Stimulated activated CD8-positive, alpha-beta memory T cell treated with anti-CD3 and anti-CD28 coated beads, Interleukin-12 subunit alpha, Interleukin-12 subunit beta, amount 100 ng/mL, for 4 hours (primary cell): Measurements from ENCODE around the gene AUH.
"Not testable (repeated sequence)": the region's sequence is repeated elsewhere in the genome, so short reads cannot be mapped to it uniquely, and the experiment has no call there.

Experiments
- DNase-seq: peaks from one replicate; pipeline ENCODE4 v3.0.0-alpha.2; 2020; ENCODE audit warnings: low read depth

Gene AUH

GRCh38 chr9:91378695-91379127 is 17.0 kb upstream of the AUH start:
- no peak for DNase-seq

DNA sequence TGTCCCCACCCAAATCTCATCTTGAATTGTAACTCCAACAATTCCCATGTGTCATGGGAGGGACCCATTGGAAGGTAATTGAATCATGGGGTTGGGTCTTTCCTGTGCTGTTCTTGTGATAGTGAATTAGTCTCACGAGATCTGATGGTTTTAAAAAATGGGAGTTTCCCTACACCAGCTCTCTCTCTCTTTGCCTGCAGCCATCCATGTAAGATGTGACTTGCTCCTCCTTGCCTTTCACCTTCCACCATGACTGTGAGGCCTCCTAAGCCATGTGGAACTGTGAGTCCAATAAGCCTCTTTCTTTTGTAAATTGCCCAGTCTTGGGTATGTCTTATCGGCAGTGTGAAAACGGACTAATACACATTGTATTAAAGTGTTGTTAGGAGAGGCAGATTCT is 16.3 kb upstream of the AUH start:
- not testable (repeated sequence) for DNase-seq

- DNase-seq = no peak
These were observed 14.5 kb upstream of the AUH start for GRCh38 chr9:91376239-91376638.

DNA sequence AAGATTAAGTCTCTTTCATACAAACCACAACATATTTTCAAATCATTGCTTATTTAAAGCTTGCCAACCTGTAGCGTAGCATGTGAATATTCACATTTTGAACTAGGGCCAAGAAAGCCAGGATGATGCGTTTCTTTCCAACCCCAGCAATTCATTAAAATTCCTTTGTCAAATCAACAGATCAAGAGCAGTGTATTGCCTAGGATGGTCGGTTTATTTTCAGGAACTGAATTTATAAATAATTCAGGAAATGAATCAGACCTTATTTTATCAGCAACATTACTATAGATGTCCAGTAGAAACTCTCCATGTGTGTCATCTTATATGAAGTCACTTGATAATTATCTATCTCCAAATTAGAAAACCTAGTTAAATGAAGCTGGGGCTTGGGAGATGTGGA is 13.2 kb upstream of the AUH start:
- no peak for DNase-seq

DNA sequence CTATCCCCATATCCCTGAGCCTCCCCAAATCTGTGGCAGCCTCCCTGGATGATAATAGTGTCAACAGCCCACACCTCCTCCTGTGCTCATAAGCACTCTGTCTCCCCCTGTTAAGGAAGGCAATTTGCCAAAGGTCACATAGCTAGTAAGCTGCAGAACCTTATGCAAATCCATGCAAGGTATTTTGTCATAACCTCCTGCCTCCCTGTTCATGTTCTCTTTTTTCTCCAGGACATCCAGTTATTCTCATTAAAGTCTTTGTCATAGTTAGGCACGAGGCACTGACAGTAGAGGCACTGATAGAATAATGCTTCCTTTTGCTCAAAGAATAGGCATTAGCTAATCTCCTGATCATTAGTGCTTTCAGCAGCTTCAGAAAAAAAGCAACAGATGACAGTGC is 10.2 kb upstream of the AUH start:
- DNase-seq = no peak

- DNase-seq = not testable (repeated sequence)
These were observed 8.3 kb upstream of the AUH start for GRCh38 chr9:91370006-91370405.

DNA sequence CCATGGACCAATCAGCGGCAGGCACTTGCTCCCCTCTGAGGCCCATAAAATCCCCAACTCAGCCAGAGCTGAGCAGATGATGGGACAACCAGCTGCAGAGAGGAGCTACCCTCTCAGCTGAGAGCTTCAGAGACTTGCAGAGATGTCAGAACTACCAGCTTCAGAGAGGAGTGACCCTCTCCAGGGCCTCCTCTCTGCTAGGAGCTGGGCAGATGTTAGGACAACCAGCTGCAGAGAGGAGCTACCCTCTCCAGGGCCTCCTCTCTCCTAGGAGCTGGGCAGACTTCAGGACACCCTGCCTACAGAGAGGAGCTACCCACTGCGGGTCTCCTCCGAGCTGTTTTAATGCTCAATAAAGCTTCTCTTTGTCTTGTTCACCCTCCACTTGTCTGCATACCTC is 3.0 kb upstream of the AUH start:
- DNase-seq = no peak

DNA sequence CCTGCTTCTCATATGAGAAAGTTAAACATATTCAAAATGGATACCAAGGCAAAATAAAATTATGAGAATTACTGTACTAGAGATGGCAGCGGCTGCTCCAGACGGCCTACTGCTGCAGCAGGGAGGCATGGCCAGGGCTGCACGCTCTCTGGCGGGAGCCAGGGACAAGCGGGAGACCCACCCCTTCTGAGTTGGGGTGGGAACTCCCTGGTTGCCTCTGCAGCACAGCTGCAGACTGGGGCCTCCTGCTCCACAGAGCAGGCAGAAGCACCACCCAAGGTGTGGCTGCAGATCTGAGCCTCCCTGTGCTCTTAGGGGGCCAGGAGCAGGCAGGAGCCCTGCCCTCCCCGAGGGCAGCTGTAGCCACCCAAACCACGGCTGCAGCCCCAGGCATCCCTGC is 2.3 kb upstream of the AUH start:
- DNase-seq = no peak

DNA sequence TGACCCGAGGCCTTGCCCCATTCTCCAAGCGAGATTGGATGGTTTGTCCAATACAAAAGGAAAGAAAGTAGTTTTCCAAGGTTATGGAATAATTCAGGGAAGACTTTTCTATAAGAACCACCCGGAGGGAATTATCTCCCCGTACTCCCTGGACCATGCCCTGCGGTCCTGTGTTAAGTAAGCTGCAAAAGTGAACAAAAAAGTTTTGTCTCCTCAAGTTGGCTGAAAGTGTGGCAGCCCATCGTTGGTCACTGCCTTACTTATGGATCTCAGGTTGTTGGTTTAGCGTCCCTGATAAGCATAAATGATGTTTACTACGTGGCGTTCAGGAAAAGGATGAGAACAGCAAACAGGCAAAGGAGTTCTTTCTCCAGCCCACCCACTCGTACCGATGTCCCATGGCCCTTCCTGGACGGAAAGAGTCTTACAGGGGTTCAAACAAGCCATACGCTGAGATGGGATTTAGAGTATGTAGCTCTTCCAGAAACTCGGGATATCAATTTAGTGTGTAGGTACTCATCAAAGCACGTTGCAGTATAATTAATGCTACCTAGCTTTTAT is 413 bp upstream of the AUH start:
- DNase-seq = no peak

DNA sequence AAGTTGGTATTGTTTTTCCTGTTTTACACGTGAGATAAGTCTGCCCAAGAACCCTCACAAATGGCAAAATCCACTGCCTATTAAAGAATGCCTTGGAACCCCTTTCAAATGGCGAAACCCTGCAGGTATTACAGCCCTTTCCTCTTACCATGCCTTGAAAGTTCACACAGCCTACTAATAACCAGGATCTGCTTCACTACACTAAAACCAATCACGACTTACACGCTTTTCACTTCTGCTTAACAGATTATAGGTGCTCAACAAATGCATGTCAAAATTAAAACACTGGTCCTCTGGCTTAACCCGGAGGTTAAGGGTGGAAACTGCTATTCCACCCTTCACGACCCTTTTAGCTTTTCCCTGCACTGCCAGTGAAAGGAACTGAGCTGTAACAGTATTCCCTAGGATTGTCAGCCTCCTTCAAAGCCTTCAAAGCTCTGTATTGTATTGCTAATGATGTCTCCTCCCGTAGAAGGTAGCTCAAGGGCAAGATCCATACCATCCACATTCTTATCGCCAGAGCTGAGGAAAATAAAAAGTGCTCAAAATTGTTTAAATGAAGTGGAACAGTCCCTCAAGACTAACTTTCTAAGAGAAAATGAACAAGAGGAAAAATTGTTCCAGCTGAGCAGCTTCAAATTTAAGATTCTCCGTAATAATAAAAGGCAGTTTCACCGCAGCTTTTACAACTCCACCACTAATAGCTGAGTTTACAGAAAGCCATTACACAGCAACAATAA is 997 bp downstream of the AUH start:
- DNase-seq = no peak

DNA sequence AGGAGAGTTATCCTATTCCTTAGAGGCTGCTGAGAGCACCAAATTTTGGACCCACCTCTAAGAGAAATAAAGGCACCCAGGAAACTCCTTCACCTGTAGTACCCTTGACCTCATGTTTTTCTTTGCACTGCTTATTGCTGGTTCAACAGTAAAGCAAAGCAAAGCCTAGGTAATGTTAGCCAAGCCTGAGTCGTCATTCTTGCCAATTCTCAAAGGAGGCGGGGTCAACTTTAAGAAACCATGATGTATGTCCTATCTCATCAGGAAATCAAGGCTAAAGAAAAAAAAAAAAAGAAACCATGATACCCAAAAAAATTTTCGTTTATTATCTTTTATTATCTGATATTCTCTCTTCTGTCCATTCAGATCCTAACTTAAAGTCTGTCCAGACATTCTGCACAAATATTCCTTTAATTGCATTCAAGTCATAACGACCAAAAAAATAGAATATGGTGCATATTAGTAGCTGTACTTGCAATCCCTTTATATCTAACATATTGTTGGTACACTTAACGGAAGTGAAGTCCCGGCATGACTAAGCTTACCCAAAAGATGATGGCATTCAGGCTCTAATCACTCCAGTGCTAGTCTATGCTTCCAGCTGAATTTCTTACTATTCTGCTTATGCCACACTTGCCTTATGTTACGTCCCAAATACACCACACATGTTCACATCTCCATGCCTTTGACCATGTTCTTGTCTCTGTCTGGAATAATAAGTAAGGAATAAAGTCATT is 1.8 kb downstream of the AUH start:
- DNase-seq = no peak

DNA sequence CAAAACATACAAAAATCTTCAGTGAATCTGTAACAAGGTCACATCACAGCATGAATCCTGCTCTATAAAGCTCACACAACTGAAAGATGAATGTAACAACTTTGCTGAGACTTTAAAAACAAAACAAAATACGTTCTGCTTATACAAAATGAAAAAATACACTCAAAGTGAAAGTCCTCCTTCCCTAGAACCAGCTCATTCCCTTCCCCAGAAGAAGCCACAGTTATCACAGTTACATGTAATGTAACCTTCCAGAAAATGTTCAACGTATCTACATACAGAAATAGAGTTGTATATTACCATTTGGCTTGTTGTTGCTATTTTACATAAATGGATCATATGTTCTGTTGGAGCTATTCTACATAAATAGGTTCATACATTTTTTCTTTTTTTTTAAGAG is 2.6 kb downstream of the AUH start:
- no peak for DNase-seq

- DNase-seq = no peak
These were observed 6.8 kb downstream of the AUH start for GRCh38 chr9:91354881-91355280.

GRCh38 chr9:91349115-91349555 is 12.6 kb downstream of the AUH start:
- no peak for DNase-seq

DNA sequence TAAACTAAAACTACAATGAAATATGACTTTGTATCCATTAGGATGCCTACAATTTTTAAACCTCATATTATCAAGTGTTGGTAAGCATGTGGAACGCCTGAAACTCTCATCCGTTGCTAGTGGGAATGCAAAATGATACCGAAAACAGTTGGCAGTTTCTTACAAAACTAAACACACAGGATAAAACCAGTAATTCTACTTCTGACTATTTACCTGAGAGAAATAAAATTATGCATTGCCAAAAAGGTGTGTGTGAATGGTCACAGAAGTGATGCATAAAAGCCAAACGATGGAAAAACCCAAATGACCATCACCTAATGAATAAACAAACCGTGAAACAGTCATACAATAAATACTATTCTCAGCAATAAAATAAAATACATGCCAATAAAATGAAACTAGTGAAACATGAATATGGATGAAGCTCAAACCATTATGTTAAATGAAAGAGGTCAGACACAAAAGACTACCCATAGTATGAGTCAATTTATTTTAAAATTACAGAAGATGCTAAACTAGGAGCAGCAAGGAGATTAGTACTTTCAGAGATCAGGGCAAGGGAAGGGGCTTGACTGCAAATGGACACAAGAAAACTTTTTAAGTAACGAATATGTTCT is 13.4 kb downstream of the AUH start:
- DNase-seq = no peak

DNA sequence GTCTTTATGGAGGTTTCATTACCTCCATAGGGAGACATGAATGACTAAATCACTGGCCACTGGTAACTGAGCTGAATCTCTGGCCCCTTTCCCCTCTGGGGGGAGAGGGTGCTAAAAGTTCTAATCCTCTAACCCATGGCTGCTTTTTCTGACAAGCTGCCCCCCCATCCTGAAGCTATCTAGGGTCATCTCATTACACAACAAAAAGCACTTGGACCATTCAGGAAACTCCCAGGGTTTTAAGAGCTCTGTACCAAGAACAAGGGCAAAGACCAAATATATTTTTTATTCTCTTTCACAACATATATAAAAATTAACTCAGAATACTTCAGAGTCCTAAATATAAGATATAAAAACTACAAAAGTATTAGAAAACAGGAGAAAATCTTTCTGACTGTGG is 14.3 kb downstream of the AUH start:
- no peak for DNase-seq

DNA sequence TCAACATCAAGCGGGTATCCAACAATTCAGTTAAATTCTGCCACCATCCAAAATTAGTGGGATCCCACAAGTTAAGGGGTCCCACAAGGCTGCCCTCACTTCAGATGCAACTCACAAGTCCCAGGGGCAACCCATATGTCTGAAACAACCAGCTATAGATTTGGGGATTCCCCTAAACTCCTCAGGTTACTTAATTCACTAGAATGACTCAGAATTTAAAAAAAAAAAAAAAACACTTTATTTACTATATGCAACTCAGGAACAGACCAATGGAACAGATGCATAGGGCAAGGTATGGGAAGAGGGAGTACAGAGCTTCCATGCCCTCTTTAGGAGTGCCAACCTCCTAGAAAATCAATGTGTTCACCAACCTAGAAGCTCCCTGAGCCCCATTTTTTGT is 15.1 kb downstream of the AUH start:
- DNase-seq = no peak

DNA sequence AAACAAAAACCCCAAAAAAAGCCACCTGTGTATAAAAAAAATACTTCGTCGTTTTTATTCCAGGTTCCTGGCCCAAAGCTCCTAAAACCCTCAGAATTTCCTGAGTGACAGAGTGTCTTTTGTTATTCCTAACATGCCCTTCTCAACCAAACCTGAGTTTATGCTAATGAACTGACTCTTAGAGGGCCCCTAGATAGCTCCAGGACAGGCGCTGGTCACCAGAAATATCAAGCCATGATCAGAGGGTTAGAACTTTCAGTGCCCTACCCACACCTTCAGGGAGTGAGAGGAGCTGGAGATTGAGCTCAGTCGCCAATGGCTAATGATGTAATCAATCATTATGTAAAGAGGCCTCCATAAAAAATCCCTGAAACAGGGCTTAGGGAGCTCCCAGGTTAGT is 15.7 kb downstream of the AUH start:
- DNase-seq = no peak

GRCh38 chr9:91342575-91342974 is 19.1 kb downstream of the AUH start:
- no peak for DNase-seq

- DNase-seq = no peak
These were observed 20.0 kb downstream of the AUH start for GRCh38 chr9:91341749-91342148.

DNA sequence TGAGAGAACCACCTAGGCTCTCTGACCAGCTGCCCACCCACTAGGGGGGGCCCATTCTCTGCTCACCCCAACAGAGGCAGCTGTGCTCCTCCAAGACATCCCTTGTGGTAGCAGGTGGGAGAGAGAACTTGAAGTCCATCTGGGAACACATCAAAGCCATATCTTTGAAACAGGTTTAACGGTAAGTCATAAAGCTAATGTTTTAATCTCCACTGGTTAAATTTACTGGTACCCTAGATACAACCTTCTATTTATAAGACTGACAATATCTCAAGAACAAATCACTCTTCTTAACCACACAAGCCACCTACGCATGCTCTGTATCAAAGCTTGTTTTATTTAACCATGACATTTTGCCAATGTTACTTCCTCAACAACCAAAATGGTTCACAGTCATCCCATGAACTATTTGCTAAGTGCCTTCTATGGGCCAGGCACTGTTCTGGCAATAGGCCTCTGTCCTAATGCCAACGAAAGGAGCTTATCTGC is 20.4 kb downstream of the AUH start:
- no peak for DNase-seq

DNA sequence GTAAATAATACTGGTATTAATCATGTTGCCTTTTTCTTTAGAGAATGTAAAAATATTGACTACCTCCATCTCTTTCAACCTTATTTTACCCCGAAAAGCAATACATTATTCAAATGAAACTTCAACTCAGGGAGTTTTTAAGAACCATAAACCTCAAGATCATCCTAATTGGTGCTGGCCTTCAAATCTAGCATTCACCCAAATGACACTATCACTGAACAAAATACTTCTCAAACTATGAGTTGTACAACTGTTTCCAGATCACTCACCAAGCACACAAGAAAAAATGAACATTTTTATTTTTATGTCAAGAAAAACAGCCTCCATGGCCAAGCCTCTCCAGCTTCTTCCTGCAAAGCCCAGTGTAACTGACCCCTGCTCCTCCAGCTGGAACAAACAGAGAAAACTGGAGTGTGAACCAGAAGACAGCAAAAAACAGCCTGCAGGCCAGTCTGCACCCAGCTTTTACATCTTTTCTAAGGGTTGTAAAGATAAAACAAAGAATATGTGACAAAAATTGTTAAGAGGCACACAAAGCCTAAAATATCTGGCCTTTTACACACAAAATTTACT is 21.2 kb downstream of the AUH start:
- DNase-seq = no peak
